Kidney capillary endothelial cell (primary cell): ENCODE data around the gene RELB.

Experiments used
- DNase-seq: peaks from one replicate; pipeline ENCODE4 v3.0.0-alpha.2; 2018; ENCODE audit warnings: low spot score

RELB gene

GRCh38 chr19:45021971-45022370 is 20.7 kb downstream of the RELB start:
- no peak for DNase-seq

GRCh38 chr19:45023048-45023447 is 21.8 kb downstream of the RELB start:
- no peak for DNase-seq

GRCh38 chr19:45025264-45025663 is 24.0 kb downstream of the RELB start:
- no peak for DNase-seq

- no peak for DNase-seq
Measured at GRCh38 chr19:45027371-45027770, 26.1 kb downstream of the RELB start.

GRCh38 chr19:45030825-45031224 is 29.6 kb downstream of the RELB start:
- no peak for DNase-seq

DNA sequence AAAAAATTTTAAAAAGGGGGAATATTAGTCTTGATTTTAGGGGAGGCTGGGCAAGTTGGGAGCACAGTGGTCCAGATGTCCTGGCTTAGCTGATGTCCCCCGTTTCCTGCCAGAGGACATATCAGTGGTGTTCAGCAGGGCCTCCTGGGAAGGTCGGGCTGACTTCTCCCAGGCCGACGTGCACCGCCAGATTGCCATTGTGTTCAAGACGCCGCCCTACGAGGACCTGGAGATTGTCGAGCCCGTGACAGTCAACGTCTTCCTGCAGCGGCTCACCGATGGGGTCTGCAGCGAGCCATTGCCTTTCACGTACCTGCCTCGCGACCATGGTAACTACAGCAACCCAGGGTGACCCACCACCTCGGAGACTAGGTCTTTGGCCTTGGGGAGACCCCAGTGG is 31.2 kb downstream of the RELB start:
- DNase-seq = no peak

DNA sequence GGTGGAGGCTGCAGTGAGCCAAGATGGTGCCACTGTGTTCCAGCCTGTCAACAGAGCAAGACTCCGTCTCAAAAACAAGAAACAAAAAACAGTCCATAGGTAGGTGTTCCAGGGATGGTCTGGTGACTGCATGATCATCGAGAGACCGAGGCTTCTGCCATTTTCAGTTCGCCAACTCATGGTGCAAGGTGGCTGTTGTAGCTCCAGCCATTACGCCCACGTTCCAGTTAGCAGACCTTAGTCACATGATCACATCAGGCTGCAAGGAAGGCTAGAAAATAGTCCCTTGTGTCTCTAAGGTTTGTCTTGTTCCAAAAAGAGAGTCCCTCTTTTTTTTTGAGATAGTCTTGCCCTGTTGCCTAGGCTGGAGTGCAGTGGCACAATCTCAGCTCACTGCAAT is 34.5 kb downstream of the RELB start:
- DNase-seq = no peak

- DNase-seq = no peak
Measured at GRCh38 chr19:45037393-45038169, 36.3 kb downstream of the RELB start.

- DNase-seq = peak; percentile 87
Measured at GRCh38 chr19:45038931-45039893, 37.9 kb downstream of the RELB start, which contains the start of gene CLASRP. CLASRP (plus strand) TSS chr19:45039045; CDS start chr19:45040213, 1,168 bp downstream.

GRCh38 chr19:45040059-45040771 is 39.0 kb downstream of the RELB start:
- no peak for DNase-seq

DNA sequence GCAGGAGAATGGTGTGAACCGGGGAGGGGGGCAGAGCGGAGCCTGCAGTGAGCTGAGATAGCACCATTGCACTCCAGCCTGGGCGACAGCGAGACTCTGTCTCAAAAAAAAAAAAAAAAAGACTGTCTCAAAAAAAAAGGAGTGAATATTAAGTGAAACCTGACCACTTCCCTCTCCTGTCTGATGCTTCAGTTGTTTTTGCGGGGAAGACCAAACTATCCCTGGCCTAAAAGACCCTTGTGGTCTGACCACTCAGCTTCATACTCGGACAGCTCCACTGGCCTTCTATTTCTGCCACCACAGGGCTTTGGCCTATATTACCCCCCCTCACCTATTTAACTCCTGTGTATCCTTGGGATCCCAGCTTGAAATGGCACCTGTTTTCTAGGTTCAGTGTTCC is 39.9 kb downstream of the RELB start:
- no peak for DNase-seq

GRCh38 chr19:45045671-45046353 is 44.5 kb downstream of the RELB start:
- DNase-seq = no peak

DNA sequence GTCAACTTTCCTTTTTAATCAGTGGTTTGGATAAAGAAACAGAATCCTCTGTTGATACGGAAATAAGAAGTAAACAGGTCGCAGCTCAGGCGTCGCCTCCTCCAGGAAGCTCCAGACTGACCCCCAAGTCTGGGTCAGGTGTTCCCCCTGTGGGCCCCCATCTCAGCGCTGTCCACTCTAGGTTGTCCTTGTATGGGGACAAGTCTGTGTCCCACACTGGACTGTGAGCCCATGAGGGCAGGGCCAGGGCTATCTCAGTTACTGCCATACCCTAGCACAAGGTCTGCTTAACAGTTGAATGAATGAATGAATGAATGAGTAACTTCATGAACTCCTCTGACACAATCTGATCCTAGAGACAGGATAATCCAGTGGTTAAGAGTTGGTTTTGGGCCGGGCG is 45.1 kb downstream of the RELB start:
- no peak for DNase-seq

GRCh38 chr19:45047188-45047797 is 46.0 kb downstream of the RELB start:
- no peak for DNase-seq

GRCh38 chr19:45049073-45049736 is 47.9 kb downstream of the RELB start:
- no peak for DNase-seq

DNA sequence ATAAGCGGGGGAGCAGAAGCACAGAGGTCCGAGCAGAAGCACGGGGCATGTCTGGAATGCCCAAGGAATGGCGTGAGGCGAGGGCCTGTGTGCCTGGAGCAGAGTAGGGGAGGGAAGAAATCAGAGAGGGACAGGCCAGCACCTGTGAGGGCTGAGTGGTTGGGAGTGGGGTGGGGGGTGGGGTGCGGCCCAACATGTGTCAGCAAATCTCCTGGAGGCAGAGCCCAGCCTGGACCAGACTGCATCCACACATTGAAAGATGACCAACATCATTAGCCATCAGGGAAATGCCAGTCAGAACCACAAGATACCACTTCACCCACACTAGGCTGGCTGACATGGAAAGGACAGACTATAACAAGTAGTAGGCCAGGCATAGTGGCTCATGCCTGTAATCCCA is 48.8 kb downstream of the RELB start:
- no peak for DNase-seq

DNA sequence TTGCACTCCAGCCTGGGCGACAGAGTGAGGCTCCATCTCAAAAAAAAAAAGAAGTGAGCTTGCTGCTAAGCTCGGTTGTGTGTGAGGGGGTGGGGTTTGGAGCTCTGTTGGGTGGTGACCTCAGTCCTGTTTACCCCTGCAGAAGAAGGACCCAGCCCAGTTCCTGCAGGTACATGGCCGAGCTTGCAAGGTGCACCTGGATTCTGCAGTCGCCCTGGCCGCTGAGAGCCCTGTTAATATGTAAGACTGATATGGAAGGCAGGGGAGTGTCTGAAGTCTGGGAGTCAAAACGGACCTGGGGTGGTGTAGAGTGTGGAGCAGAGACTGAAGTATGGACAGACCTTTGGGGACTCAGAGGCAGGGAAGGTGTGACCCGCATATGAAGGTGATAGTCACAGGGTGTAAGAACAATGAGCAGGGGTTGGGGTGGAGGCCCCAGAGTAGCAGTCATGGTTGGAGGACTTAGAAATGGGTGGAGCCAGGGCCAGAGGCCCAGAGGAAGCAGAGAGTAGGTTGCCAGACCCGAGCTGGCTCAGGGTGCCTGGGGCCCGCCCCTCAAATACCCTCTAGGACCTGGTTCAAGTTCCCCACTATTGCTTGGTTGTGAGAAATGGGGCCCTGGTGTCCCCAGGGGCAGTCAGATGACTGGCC is 50.8 kb downstream of the RELB start:
- no peak for DNase-seq

GRCh38 chr19:45056831-45057230 is 55.6 kb downstream of the RELB start:
- no peak for DNase-seq

DNA sequence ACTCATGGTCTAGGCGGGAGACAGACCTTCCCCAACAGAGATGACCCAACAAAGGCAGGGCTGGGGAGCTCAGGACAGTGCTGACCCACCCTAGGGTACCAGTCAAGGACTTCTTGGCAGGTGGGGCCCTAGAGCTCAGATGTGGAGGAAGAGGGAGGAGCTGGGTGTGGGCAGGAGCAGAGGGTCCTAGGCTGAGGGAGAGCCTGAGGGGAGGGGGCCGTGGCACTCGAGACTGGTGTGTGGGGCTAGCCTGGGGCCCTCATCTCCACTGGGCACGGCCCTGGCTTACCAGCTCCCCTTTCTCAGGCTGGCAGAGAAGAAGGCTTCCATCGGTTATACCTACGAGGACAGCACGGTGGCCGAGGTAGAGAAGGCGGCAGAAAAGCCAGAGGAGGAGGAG is 56.2 kb downstream of the RELB start:
- no peak for DNase-seq

DNA sequence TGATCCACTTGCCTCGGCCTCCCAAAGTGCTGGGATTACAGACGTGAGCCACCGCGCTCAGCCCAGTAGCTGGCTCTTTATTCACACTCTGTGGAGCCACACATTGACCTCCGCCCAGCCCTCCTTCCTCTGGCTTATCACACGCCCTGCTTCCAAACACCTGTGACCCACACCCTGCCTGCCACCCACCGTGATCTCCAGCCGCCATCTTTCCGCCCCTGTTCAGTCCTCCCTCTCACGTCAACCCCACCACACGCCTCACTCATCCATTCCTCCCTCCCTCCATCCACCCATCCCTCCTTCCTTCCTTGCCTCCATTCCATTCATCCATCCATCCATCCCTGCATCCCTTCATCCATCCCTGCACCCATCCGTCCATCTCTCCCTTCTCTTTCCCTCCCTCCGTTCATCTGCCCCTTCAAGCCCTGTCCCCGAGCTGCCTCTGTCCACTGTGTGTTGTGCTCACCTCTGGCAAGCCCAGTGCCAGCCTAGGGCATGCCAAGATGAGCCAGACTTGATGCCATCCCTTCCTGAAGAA is 57.4 kb downstream of the RELB start:
- DNase-seq = no peak
